Endometrial microvascular endothelial cells (primary cell): Measurements from ENCODE around the gene TIMM8B. TPM values are rescaled to one million over a fixed set of nuclear protein-coding genes. Genes with fewer than 3 reads are reported as not detected.

ENCODE experiments used
- total RNA-seq: library from RNA; depleted of rRNA; stranded (reverse); fragments of >200 nt; gene quantifications from one replicate; pipeline ENCODE4 v1.2.3, GENCODE V29; 2015; ENCODE audit errors: inconsistent ontology term

The TIMM8B gene
- total RNA-seq, 1 donor from 2014 or later = 38.9 TPM

Other genes with a start within 250 kb of the TIMM8B start
- gene ALG9, start 215.2 kb downstream of the TIMM8B start, total RNA-seq = 34.4 TPM
- 4.2 TPM for gene FDXACB1, start 207.6 kb downstream of the TIMM8B start, total RNA-seq
- gene CFAP68, start 207.2 kb downstream of the TIMM8B start, total RNA-seq = 15.0 TPM
- gene CRYAB, start 175.0 kb downstream of the TIMM8B start, total RNA-seq = 0.19 TPM
- not detected for gene HSPB2, start 174.0 kb downstream of the TIMM8B start, total RNA-seq
- 12.6 TPM for gene C11orf52, start 167.8 kb downstream of the TIMM8B start, total RNA-seq
- 19.0 TPM for gene DIXDC1, start 149.4 kb downstream of the TIMM8B start, total RNA-seq
- 50.4 TPM for gene DLAT, start 61.3 kb downstream of the TIMM8B start, total RNA-seq
- 0.37 TPM for gene PIH1D2, start 12.7 kb downstream of the TIMM8B start, total RNA-seq
- gene NKAPD1, start 12.5 kb downstream of the TIMM8B start, total RNA-seq = 7.4 TPM
- gene SDHD, start 117 bp upstream of the TIMM8B start, total RNA-seq = 130 TPM
- 0.09 TPM for gene IL18, start 77.3 kb upstream of the TIMM8B start, total RNA-seq
- gene TEX12, start 80.6 kb upstream of the TIMM8B start, total RNA-seq = not detected
- not detected for gene BCO2, start 88.8 kb upstream of the TIMM8B start, total RNA-seq
- gene PTS, start 139.7 kb upstream of the TIMM8B start, total RNA-seq = 47.7 TPM
- not detected for gene PLET1, start 174.1 kb upstream of the TIMM8B start, total RNA-seq